Ascending aorta (tissue), 2 donors: ENCODE results near the gene CEACAM16. TPM values are rescaled to one million over a fixed set of nuclear protein-coding genes. Genes with fewer than 3 reads are reported as not detected.

Experiments used
- DNase-seq, 2 donors: peaks; one replicate each; pipeline ENCODE4 v3.0.0-alpha.2; 2019; ENCODE audit warnings: low spot score in 2 of 2
- H3K27ac ChIP-seq, 2 donors: fragments of 200-600 bp; sonication (generic); one replicate each; pipeline ENCODE4 v1.5.1; 2016 to 2017; ENCODE audit warnings: mild to moderate bottlenecking in 1 of 2
- H3K27me3 ChIP-seq: fragments of 200-600 bp; sonication (generic); one replicate; pipeline ENCODE4 v1.5.1; 2017
- H3K36me3 ChIP-seq, 2 donors: fragments of 200-600 bp; sonication (generic); one replicate each; pipeline ENCODE4 v1.5.1; 2016
- H3K4me1 ChIP-seq, 2 donors: fragments of 200-600 bp; sonication (generic); one replicate each; pipeline ENCODE4 v1.5.1; 2016 to 2017; ENCODE audit warnings: mild to moderate bottlenecking in 1 of 2
- H3K4me3 ChIP-seq, 2 donors: fragments of 200-600 bp; sonication (generic); one replicate each; pipeline ENCODE4 v1.5.1; 2016 to 2017; ENCODE audit warnings: mild to moderate bottlenecking in 1 of 2
- H3K9me3 ChIP-seq, 2 donors: fragments of 200-600 bp; sonication (generic); one replicate each; pipeline ENCODE4 v1.5.1; 2016
- CTCF ChIP-seq, 3 experiments: fragments of 200-600 bp in 2 of 3; fragments of 450-650 bp in 1 of 3; sonication (generic) in 2 of 3; IDR thresholded peaks; one replicate each; pipeline ENCODE4 v1.5.1; 2016 to 2019; ENCODE audit warnings: antibody characterized with exemption in 3 of 3, mild to moderate bottlenecking in 1 of 3, moderate library complexity in 1 of 3
- intact Hi-C: fragments of 100-400 bp; cut with DNase I; formaldehyde crosslinking; loops from one replicate; pipeline ENCODE4 v1.15.1; 2023
- total RNA-seq: library from RNA; depleted of rRNA; stranded (reverse); fragments of >200 nt; gene quantifications from one replicate; pipeline ENCODE4 v1.1.0, GENCODE V29; 2016

Gene CEACAM16
- total RNA-seq, 1 donor from 2014 or later: not detected

- DNase-seq: no peak
- Histone ChIP-seq H3K4me3 (no peak overlapping the region), H3K27me3 (no peaks in the 10 kb centered on the region), H3K9me3 (no peaks in the 10 kb centered on the region), H3K4me1 (peaks cover 15 to 39% of the 10 kb centered on the region in 2 donors), H3K27ac (peak overlapping the region in 1 of 2 donors; percentile 84), H3K36me3 (peaks cover 12 to 17% of the 10 kb centered on the region in 2 donors)
- intact Hi-C loops: loop anchor here (5.0 kb wide), 2 partner anchors 37 to 67 kb away; no protein-coding TSS in a partner anchor
- TF ChIP-seq CTCF (IDR thresholded peaks at IDR 0.05): no peak
Observed at GRCh38 chr19:44759083-44759804, 60.3 kb downstream of the CEACAM16 start.

Other genes with a start within 250 kb of the CEACAM16 start
- gene ZNF180, start 198.6 kb upstream of the CEACAM16 start, total RNA-seq: 10.9 TPM
- not detected for gene CEACAM20, start 169.5 kb upstream of the CEACAM16 start, total RNA-seq
- not detected for gene IGSF23, start 85.6 kb upstream of the CEACAM16 start, total RNA-seq
- gene PVR, start 55.2 kb upstream of the CEACAM16 start, total RNA-seq: 61.4 TPM
- 6.3 TPM for gene CEACAM19, start 27.7 kb upstream of the CEACAM16 start, total RNA-seq
- gene BCL3, start 49.6 kb downstream of the CEACAM16 start, total RNA-seq: 66.2 TPM
- gene CBLC, start 78.7 kb downstream of the CEACAM16 start, total RNA-seq: not detected
- 832 TPM for gene BCAM, start 110.0 kb downstream of the CEACAM16 start, total RNA-seq
- 125 TPM for gene NECTIN2, start 147.1 kb downstream of the CEACAM16 start, total RNA-seq
- 25.5 TPM for gene TOMM40, start 192.1 kb downstream of the CEACAM16 start, total RNA-seq
- 436 TPM for gene APOE, start 206.6 kb downstream of the CEACAM16 start, total RNA-seq
- 17.0 TPM for gene APOC1, start 215.5 kb downstream of the CEACAM16 start, total RNA-seq
- gene APOC4, start 243.1 kb downstream of the CEACAM16 start, total RNA-seq: not detected
- not detected for gene APOC2, start 246.9 kb downstream of the CEACAM16 start, total RNA-seq